K562 (cell line): Measurements from ENCODE around the gene PIK3R2. TPM values are rescaled to one million over a fixed set of nuclear protein-coding genes. Genes with fewer than 3 reads are reported as not detected.
A peak's percentile ranks its signal among the peaks of the same experiment; 100 is the strongest.

Experiments
- ATF7 ChIP-seq: fragments of 450-650 bp; IDR thresholded peaks from 2 replicates; pipeline ENCODE4 v1.7.1; 2014; ENCODE audit warnings: mild to moderate bottlenecking, moderate library complexity
- CC2D1A ChIP-seq: fragments of 450-650 bp; IDR thresholded peaks from 2 replicates; pipeline ENCODE4 v1.6.1; 2017; ENCODE audit warnings: mild to moderate bottlenecking
- CHD2 ChIP-seq: IDR thresholded peaks from 2 replicates; pipeline ENCODE4 v1.6.1; 2011; ENCODE audit warnings: low read depth, low read length
- ESRRB ChIP-seq: fragments of 250-450 bp; sonication (Bioruptor Pico); IDR thresholded peaks from 2 replicates; pipeline ENCODE4 v1.5.0; 2020; ENCODE audit warnings: mild to moderate bottlenecking, moderate library complexity, borderline replicate concordance
- FOXJ2 ChIP-seq: fragments of 200-800 bp; sonication (Bioruptor generic); IDR thresholded peaks from 2 replicates; pipeline ENCODE4 v1.6.1; 2016; ENCODE audit warnings: missing genetic modification characterization, missing compliant biosample characterization
- HDAC1 ChIP-seq, 2 experiments: fragments of 450-650 bp; IDR thresholded peaks; 2 replicates each; pipeline ENCODE4 v1.6.1; 2016 to 2017; ENCODE audit warnings: inconsistent platforms in 1 of 2, mild to moderate bottlenecking in 1 of 2, moderate library complexity in 1 of 2
- MTA3 ChIP-seq: fragments of 450-650 bp; formaldehyde crosslinking; IDR thresholded peaks from 2 replicates; pipeline ENCODE4 v1.6.1; 2017; ENCODE audit warnings: mild to moderate bottlenecking, borderline replicate concordance
- NR4A1 ChIP-seq, 2 experiments: fragments of 250-450 bp in 1 of 2; fragments of 450-650 bp in 1 of 2; sonication (Bioruptor Pico) in 1 of 2; IDR thresholded peaks; 2 replicates each; pipeline versions ENCODE4 v1.4.0 to v1.6.1; 2016 to 2020; ENCODE audit warnings: mild to moderate bottlenecking in 2 of 2, missing compliant biosample characterization in 1 of 2, missing genetic modification characterization in 1 of 2, moderate library complexity in 1 of 2
- POLR2B ChIP-seq: fragments of 450-650 bp; IDR thresholded peaks from 2 replicates; pipeline ENCODE4 v1.6.1; 2018; ENCODE audit warnings: low read depth; ENCODE audit not compliant: partially characterized antibody
- PYGO2 ChIP-seq: fragments of 450-650 bp; IDR thresholded peaks from 2 replicates; pipeline ENCODE4 v1.6.1; 2016; ENCODE audit warnings: mild to moderate bottlenecking, missing genetic modification characterization, moderate library complexity, missing compliant biosample characterization
- RB1 ChIP-seq: fragments of 450-650 bp; IDR thresholded peaks from 2 replicates; pipeline ENCODE4 v1.6.1; 2017; ENCODE audit warnings: low read depth, mild to moderate bottlenecking
- SMARCB1 ChIP-seq: IDR thresholded peaks from 2 replicates; pipeline ENCODE4 v1.6.1; 2011; ENCODE audit warnings: improper control_type of control experiment, low read depth; ENCODE audit not compliant: insufficient read length
- TEAD4 ChIP-seq, 2 experiments: sonication (generic) in 1 of 2; formaldehyde crosslinking in 1 of 2; IDR thresholded peaks; 2 replicates each; pipeline versions ENCODE4 v1.6.1 to v1.8.0; 2012 to 2022; ENCODE audit warnings: borderline replicate concordance in 1 of 2, inconsistent platforms in 1 of 2, low read length in 1 of 2, mild to moderate bottlenecking in 1 of 2, missing genetic modification reagents in 1 of 2
- ZNF408 ChIP-seq: fragments of 250-450 bp; sonication (Bioruptor Pico); IDR thresholded peaks from 2 replicates; pipeline ENCODE4 v1.4.0; 2020; ENCODE audit warnings: low read depth, mild to moderate bottlenecking, moderate library complexity
- ZNF75A ChIP-seq: fragments of 450-650 bp; formaldehyde crosslinking; IDR thresholded peaks from 2 replicates; pipeline ENCODE4 v1.4.0; 2020; ENCODE audit warnings: mild to moderate bottlenecking
- ZNF79 ChIP-seq: fragments of 250-450 bp; sonication (Bioruptor Pico); IDR thresholded peaks from 2 replicates; pipeline ENCODE4 v1.4.0; 2020; ENCODE audit warnings: low read depth, mild to moderate bottlenecking, moderate library complexity
- polyA plus RNA-seq, 8 experiments: library from polyadenylated mRNA; depleted of rRNA in 4 of 8; stranded (reverse) in 5 of 8; unstranded in 3 of 8; fragments of >200 nt; fragmentation: Nextera tagmentation in 2 of 8; fragmentation: Illumina TruSeq in 1 of 8; extraction: Ambion mirVana in 2 of 8; extraction: Trizol in 1 of 8; gene quantifications; 2 replicates each; pipeline versions ENCODE4 v1.2.1 to v1.2.3, GENCODE V29; 2011 to 2014; ENCODE audit warnings: inconsistent platforms in 1 of 8, missing spikeins in 1 of 8
- total RNA-seq, 7 experiments: library from RNA; depleted of rRNA in 6 of 7; stranded (reverse); fragments of >200 nt in 6 of 7; fragmentation: Illumina TruSeq in 2 of 7; extraction: Trizol in 2 of 7; gene quantifications; 2 replicates each; pipeline versions ENCODE4 v1.2.1 to v1.2.3, GENCODE V29; 2011 to 2021; ENCODE audit warnings: low replicate concordance in 1 of 7
- TF ChIP-seq, protein P1 (sequence below): sonication (generic); formaldehyde crosslinking; IDR thresholded peaks from 2 replicates; pipeline ENCODE4 v1.8.0; 2023; ENCODE audit warnings: mild to moderate bottlenecking, missing genetic modification reagents
- TF ChIP-seq, protein P2 (sequence below): sonication (generic); IDR thresholded peaks from 2 replicates; pipeline ENCODE4 v1.6.1; 2016
- TF ChIP-seq, protein P3 (sequence below): conservative IDR thresholded peaks from 2 replicates; pipeline ENCODE4 v1.6.1; 2011; ENCODE audit warnings: low read depth, mild to moderate bottlenecking, low read length; ENCODE audit not compliant: control insufficient read depth

PIK3R2 gene
- total and polyA plus RNA-seq, 9 of the 15 experiments (the other 6 are each of a cell fraction or from before 2014, with no cell fraction given) = 0.39 to 37.9 (median 5.3) TPM

DNA sequence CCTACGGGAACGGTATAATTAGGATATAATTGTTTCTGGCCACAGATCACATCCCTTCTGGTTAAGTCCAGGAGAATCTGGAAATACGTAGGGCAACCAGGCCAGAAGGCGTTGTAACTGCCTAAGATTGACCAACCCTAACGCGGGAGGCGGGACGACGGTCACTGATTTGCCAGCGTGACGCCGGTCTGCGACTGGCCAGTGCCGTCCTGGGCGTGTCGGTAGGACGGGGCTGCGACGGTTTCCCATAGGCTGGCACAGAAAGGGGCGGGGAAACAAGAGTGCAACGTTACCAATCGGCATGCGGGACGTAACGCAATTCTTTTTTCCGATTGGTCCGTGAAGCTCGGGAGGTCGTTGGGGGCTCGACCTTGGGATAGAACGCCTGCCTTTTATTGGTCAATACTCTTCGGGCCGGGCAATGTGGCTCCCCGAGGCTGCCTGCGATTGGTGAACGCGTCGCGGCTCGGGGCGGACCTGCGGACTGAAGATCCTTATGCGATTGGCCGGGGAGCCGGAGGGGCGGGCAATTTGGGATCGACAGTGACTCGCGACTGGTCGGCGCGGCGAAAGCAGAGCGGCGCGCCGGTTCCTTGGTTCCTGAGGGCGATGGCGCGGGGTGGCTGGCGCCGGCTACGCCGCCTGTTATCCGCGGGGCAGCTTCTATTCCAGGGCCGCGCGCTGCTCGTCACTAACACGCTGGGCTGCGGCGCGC, 39.9 kb downstream of the PIK3R2 start, which contains the start of gene MPV17L2 (continued):
- TF ChIP-seq MTA3 (peak; percentile 85; the same call in 1 of the 2 replicates), ZNF75A (CRISPR knock-in tag) (no peak), NR4A1 (CRISPR knock-in tag; IDR thresholded peaks at IDR 0.05) (no peak), NR4A1 (tag; IDR thresholded peaks at IDR 0.05) (peak; percentile 72; the same call in 1 of the 2 replicates), PYGO2 (tag) (peak; percentile 79), ZNF79 (CRISPR knock-in tag) (peak; percentile 12; the same call in 1 of the 2 replicates), TEAD4 (IDR thresholded peaks at IDR 0.05; ENCODE audit: low read length) (no peak), TEAD4 (CRISPR knock-in tag; IDR thresholded peaks at IDR 0.05; ENCODE audit: borderline replicate concordance) (no peak), HDAC1 (IDR thresholded peaks at IDR 0.05) (0 out of 4 replicates have a peak, but pooled peaks of 1 of the 2 experiments have one; percentile 89), RB1 (peak; percentile 74; the same call in 1 of the 2 replicates), ESRRB (CRISPR knock-in tag) (no peak), ZNF408 (CRISPR knock-in tag) (no peak), FOXJ2 (peak; percentile 90), CHD2 (peak; percentile 93), ATF7 (peak; percentile 88), POLR2B (peak; percentile 77), CC2D1A (peak; percentile 70; the same call in 1 of the 2 replicates), SMARCB1 (no peak)
- TF ChIP-seq, protein P1, sequence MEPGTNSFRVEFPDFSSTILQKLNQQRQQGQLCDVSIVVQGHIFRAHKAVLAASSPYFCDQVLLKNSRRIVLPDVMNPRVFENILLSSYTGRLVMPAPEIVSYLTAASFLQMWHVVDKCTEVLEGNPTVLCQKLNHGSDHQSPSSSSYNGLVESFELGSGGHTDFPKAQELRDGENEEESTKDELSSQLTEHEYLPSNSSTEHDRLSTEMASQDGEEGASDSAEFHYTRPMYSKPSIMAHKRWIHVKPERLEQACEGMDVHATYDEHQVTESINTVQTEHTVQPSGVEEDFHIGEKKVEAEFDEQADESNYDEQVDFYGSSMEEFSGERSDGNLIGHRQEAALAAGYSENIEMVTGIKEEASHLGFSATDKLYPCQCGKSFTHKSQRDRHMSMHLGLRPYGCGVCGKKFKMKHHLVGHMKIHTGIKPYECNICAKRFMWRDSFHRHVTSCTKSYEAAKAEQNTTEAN (CRISPR knock-in tag) = no peak
- TF ChIP-seq, protein P2, sequence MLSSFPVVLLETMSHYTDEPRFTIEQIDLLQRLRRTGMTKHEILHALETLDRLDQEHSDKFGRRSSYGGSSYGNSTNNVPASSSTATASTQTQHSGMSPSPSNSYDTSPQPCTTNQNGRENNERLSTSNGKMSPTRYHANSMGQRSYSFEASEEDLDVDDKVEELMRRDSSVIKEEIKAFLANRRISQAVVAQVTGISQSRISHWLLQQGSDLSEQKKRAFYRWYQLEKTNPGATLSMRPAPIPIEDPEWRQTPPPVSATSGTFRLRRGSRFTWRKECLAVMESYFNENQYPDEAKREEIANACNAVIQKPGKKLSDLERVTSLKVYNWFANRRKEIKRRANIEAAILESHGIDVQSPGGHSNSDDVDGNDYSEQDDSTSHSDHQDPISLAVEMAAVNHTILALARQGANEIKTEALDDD = peak; percentile 53; the same call in 1 of the 2 replicates
- TF ChIP-seq, protein P3, sequence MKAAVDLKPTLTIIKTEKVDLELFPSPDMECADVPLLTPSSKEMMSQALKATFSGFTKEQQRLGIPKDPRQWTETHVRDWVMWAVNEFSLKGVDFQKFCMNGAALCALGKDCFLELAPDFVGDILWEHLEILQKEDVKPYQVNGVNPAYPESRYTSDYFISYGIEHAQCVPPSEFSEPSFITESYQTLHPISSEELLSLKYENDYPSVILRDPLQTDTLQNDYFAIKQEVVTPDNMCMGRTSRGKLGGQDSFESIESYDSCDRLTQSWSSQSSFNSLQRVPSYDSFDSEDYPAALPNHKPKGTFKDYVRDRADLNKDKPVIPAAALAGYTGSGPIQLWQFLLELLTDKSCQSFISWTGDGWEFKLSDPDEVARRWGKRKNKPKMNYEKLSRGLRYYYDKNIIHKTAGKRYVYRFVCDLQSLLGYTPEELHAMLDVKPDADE = peak; percentile 67
